Activated T-cell treated with anti-CD3 and anti-CD28 coated beads, Interleukin-2, amount 50 U/mL, for 72 hours (primary cell): ENCODE results near the gene ELAVL3. TPM values are rescaled to one million over a fixed set of nuclear protein-coding genes. Genes with fewer than 3 reads are reported as not detected.
"Not testable (repeated sequence)": the region's sequence is repeated elsewhere in the genome, so short reads cannot be mapped to it uniquely, and the experiment has no call there.

Experiments used
- ATAC-seq, 2 donors: fragments of 150-1000 bp; cut with Tn5 transposase; replicated peaks in 1 of 2; 2 replicates each; pipeline ENCODE4 v1.10.0; 2021; ENCODE audit warnings: moderate library complexity in 2 of 2, mild to moderate bottlenecking in 1 of 2
- DNase-seq, 2 donors: peaks; one replicate each; pipeline ENCODE4 v3.0.0; 2021 to 2022; ENCODE audit warnings: mixed read lengths in 1 of 2
- H3K27ac Mint-ChIP-seq: one replicate; pipeline ENCODE4 v1.8.0; 2022; ENCODE audit warnings: mild to moderate bottlenecking, moderate library complexity, mixed read lengths
- H3K27me3 Mint-ChIP-seq: one replicate; pipeline ENCODE4 v1.8.0; 2022; ENCODE audit warnings: low read depth, mixed read lengths
- H3K36me3 Mint-ChIP-seq, 2 donors: one replicate each; pipeline ENCODE4 v1.8.0; 2022; ENCODE audit warnings: mixed read lengths in 2 of 2, mild to moderate bottlenecking in 1 of 2; ENCODE audit not compliant: insufficient read depth in 2 of 2
- H3K4me1 Mint-ChIP-seq: one replicate; pipeline ENCODE4 v1.8.0; 2022; ENCODE audit warnings: low read depth, mixed read lengths
- H3K4me3 Mint-ChIP-seq, 2 donors: one replicate each; pipeline ENCODE4 v1.8.0; 2022; ENCODE audit warnings: mild to moderate bottlenecking in 2 of 2, mixed read lengths in 2 of 2, moderate library complexity in 2 of 2
- H3K9me3 Mint-ChIP-seq, 2 donors: one replicate each; pipeline ENCODE4 v1.8.0; 2022; ENCODE audit warnings: mixed read lengths in 2 of 2
- total RNA-seq, 2 donors: library from RNA; stranded (reverse); gene quantifications; one replicate each; pipeline ENCODE4 v1.2.3, GENCODE V29; 2022

ELAVL3 gene
- total RNA-seq, 2 donors from 2014 or later: 0.48 TPM; not detected in 1

- Mint-ChIP-seq H3K9me3 (no peaks in the 10 kb centered on the region), H3K4me1 (peaks cover 17% of the 10 kb centered on the region), H3K27me3 (peaks cover 44% of the 10 kb centered on the region), H3K27ac (no peak overlapping the region), H3K36me3 (no peaks in the 10 kb centered on the region), H3K4me3 (no peak overlapping the region)
- DNase-seq: no peak
- ATAC-seq: no peak
Measured at GRCh38 chr19:11416346-11417052, 64.3 kb downstream of the ELAVL3 start.

GRCh38 chr19:11414544-11414943 is 66.3 kb downstream of the ELAVL3 start:
- no peak overlapping the region for H3K27ac Mint-ChIP-seq
- ATAC-seq (no peak), DNase-seq (no peak)
- peaks cover 26% of the 10 kb centered on the region for H3K27me3 Mint-ChIP-seq
- H3K4me3 Mint-ChIP-seq: no peak overlapping the region
- peaks cover under 1% of the 10 kb centered on the region for H3K4me1 Mint-ChIP-seq
- H3K9me3 Mint-ChIP-seq: no peaks in the 10 kb centered on the region
- no peaks in the 10 kb centered on the region for H3K36me3 Mint-ChIP-seq

GRCh38 chr19:11410682-11411081 is 70.2 kb downstream of the ELAVL3 start:
- ATAC-seq: no peak
- H3K4me3 Mint-ChIP-seq: no peak overlapping the region
- H3K27ac Mint-ChIP-seq: no peak overlapping the region
- DNase-seq: no peak
- no peaks in the 10 kb centered on the region for H3K9me3 Mint-ChIP-seq
- no peaks in the 10 kb centered on the region for H3K4me1 Mint-ChIP-seq
- no peaks in the 10 kb centered on the region for H3K36me3 Mint-ChIP-seq
- H3K27me3 Mint-ChIP-seq: peaks cover 8% of the 10 kb centered on the region

- H3K9me3 Mint-ChIP-seq: no peaks in the 10 kb centered on the region
- H3K4me1 Mint-ChIP-seq: no peaks in the 10 kb centered on the region
Measured at GRCh38 chr19:11408591-11408990, 72.3 kb downstream of the ELAVL3 start.

GRCh38 chr19:11406703-11407236 is 74.1 kb downstream of the ELAVL3 start:
- not testable (repeated sequence) for DNase-seq, H3K4me3 Mint-ChIP-seq, H3K27ac Mint-ChIP-seq

More at GRCh38 chr19:11408591-11408990, 72.3 kb downstream of the ELAVL3 start:
- Mint-ChIP-seq H3K27me3 (peaks cover 8% of the 10 kb centered on the region), H3K27ac (no peak overlapping the region), H3K36me3 (no peaks in the 10 kb centered on the region), H3K4me3 (no peak overlapping the region)
- ATAC-seq (no peak), DNase-seq (no peak)

GRCh38 chr19:11405846-11406643 is 74.8 kb downstream of the ELAVL3 start:
- no peak overlapping the region for H3K27ac Mint-ChIP-seq
- ATAC-seq (peak; percentile 70 to 71), DNase-seq (peak; percentile 41 to 53)
- no peak overlapping the region for H3K4me3 Mint-ChIP-seq
- no peaks in the 10 kb centered on the region for H3K9me3 Mint-ChIP-seq
- peaks cover 8% of the 10 kb centered on the region for H3K27me3 Mint-ChIP-seq
- H3K36me3 Mint-ChIP-seq: no peaks in the 10 kb centered on the region
- H3K4me1 Mint-ChIP-seq: no peaks in the 10 kb centered on the region

More at GRCh38 chr19:11406703-11407236, 74.1 kb downstream of the ELAVL3 start:
- H3K36me3 Mint-ChIP-seq, H3K4me1 Mint-ChIP-seq, H3K9me3 Mint-ChIP-seq, ATAC-seq, H3K27me3 Mint-ChIP-seq: not testable (repeated sequence)

GRCh38 chr19:11404588-11405222 is 76.1 kb downstream of the ELAVL3 start:
- Mint-ChIP-seq H3K27ac (no peak overlapping the region), H3K36me3 (no peaks in the 10 kb centered on the region), H3K27me3 (peaks cover 8% of the 10 kb centered on the region), H3K9me3 (no peaks in the 10 kb centered on the region), H3K4me1 (no peaks in the 10 kb centered on the region), H3K4me3 (no peak overlapping the region)
- DNase-seq (no peak), ATAC-seq (no peak)

GRCh38 chr19:11401808-11402543 is 78.9 kb downstream of the ELAVL3 start:
- Mint-ChIP-seq H3K4me3 (no peak overlapping the region), H3K9me3 (no peaks in the 10 kb centered on the region)

More at GRCh38 chr19:11401808-11402543, 78.9 kb downstream of the ELAVL3 start:
- no peak overlapping the region for H3K27ac Mint-ChIP-seq
- H3K4me1 Mint-ChIP-seq: no peaks in the 10 kb centered on the region
- DNase-seq (no peak), ATAC-seq (no peak)
- H3K36me3 Mint-ChIP-seq: no peaks in the 10 kb centered on the region
- H3K27me3 Mint-ChIP-seq: peaks cover under 1% of the 10 kb centered on the region

Other genes with a start within 250 kb of the ELAVL3 start
- not detected for gene ANGPTL8, start 241.4 kb downstream of the ELAVL3 start, total RNA-seq
- gene DOCK6, start 218.5 kb downstream of the ELAVL3 start, total RNA-seq: 1 to 10 TPM; 8.4 to 9.1 TPM
- not detected for gene TSPAN16, start 184.9 kb downstream of the ELAVL3 start, total RNA-seq
- gene RAB3D, start 141.4 kb downstream of the ELAVL3 start, total RNA-seq: 10 to 100 TPM; 13.3 to 16.8 TPM
- gene TMEM205, start 134.8 kb downstream of the ELAVL3 start, total RNA-seq: 10 to 100 TPM; 60.4 to 64.7 TPM
- gene CCDC159, start 134.5 kb downstream of the ELAVL3 start, total RNA-seq: 10 to 100 TPM; 27.9 to 30.7 TPM
- gene PLPPR2, start 125.6 kb downstream of the ELAVL3 start, total RNA-seq: 1 to 10 TPM; 6.9 to 9.7 TPM
- gene SWSAP1, start 106.4 kb downstream of the ELAVL3 start, total RNA-seq: 1 to 10 TPM; 1.9 to 2.6 TPM
- 10 to 100 TPM in 1 of 2 donors, 1 to 10 TPM in 1; 9.6 to 11.1 TPM for gene EPOR, start 96.7 kb downstream of the ELAVL3 start, total RNA-seq
- gene RGL3, start 61.7 kb downstream of the ELAVL3 start, total RNA-seq: not detected
- under 1 TPM; 0.16 to 0.50 TPM for gene ODAD3, start 45.9 kb downstream of the ELAVL3 start, total RNA-seq
- gene PRKCSH, start 45.4 kb downstream of the ELAVL3 start, total RNA-seq: 100 to 1,000 TPM; 253 to 266 TPM
- 10 to 100 TPM; 10.5 to 12.3 TPM for gene ZNF653, start 24.8 kb upstream of the ELAVL3 start, total RNA-seq
- gene ECSIT, start 48.1 kb upstream of the ELAVL3 start, total RNA-seq: 10 to 100 TPM; 35.7 to 44.0 TPM
- not detected for gene CNN1, start 57.8 kb upstream of the ELAVL3 start, total RNA-seq
- gene ELOF1, start 78.2 kb upstream of the ELAVL3 start, total RNA-seq: 10 to 100 TPM; 50.8 to 50.9 TPM
- 10 to 100 TPM; 22.9 to 31.5 TPM for gene ACP5, start 96.6 kb upstream of the ELAVL3 start, total RNA-seq
- gene ZNF627, start 116.4 kb upstream of the ELAVL3 start, total RNA-seq: 1 to 10 TPM; 8.1 to 8.5 TPM